Lower leg skin (tissue), 4 donors: ENCODE data around the gene TMED9. TPM values are rescaled to one million over a fixed set of nuclear protein-coding genes. Genes with fewer than 3 reads are reported as not detected.

Experiments used
- DNase-seq, 2 donors: peaks; one replicate each; pipeline ENCODE4 v3.0.0-alpha.2; 2019; ENCODE audit warnings: low spot score in 2 of 2
- H3K4me3 ChIP-seq: fragments of 200-600 bp; sonication (generic); 2 replicates; pipeline ENCODE4 v1.5.1; 2017; ENCODE audit warnings: mild to moderate bottlenecking, low read depth; ENCODE audit not compliant: poor library complexity, severe bottlenecking
- POLR2A ChIP-seq, 2 donors: fragments of 450-650 bp; IDR thresholded peaks; one replicate each; pipeline ENCODE4 v1.6.1; 2016 to 2017; ENCODE audit warnings: antibody characterized with exemption in 2 of 2, mild to moderate bottlenecking in 1 of 2, moderate library complexity in 1 of 2
- WGBS, 2 donors: methylation state at CpG; one replicate each; pipeline ENCODE4 v1.1.5; 2018; 5-methylcytosine and 5-hydroxymethylcytosine counted together
- intact Hi-C: fragments of 100-400 bp; cut with DNase I; formaldehyde crosslinking; loops from one replicate; pipeline ENCODE4 v1.15.0; 2023; ENCODE audit warnings: low total_unique reads
- total RNA-seq, 4 donors: library from RNA; depleted of rRNA; stranded (reverse); fragments of >200 nt; gene quantifications; one replicate each; pipeline ENCODE4 v1.1.0, GENCODE V29; 2016
- TF ChIP-seq, protein P1 (sequence below), 3 donors: fragments of 450-650 bp; IDR thresholded peaks; one replicate each; pipeline ENCODE4 v1.5.1; 2016; ENCODE audit warnings: antibody characterized with exemption in 3 of 3, mild to moderate bottlenecking in 3 of 3, moderate library complexity in 2 of 3

The TMED9 gene
- total RNA-seq, 4 donors from 2014 or later = 70.4 to 95.7 (median 80.4) TPM

DNA sequence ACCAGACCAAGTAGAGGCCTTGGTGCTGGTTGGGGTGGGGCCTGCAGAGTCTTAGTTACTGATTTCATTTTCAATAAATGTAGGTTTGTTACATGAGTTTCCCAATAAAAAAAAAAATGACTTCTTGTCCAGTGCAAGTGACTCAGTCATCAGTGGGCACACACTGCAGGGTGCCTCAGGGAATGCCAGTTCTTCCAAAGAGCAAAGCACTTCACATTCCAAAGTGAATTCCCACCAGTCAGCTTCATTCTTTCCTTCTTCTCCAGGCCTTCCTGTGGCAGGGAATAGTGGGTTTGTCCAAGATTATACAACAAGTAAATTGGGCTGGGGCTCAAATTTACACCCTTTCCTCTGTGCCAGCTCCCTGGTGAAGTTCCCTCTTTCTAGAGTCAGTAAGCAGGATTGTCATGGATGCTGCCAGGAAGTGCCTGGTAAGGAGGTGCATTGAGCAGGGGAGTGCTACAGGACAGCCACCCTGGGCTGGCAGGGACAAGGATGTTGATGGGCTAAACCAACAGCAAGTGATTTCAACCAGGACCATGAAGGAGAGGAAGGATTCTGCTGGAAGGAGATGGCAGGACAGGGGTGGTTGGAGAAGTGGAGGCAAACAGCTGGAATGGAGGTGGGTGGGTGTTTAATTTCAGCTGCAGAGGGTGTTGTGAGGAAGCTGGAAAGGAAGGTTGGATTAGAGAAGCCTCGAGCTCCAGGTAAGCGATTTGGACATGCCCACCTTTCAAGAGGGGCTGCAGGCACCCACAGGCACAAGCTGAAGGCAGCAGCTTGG lies 4.2 kb downstream of the TMED9 start:
- no peak for TF ChIP-seq POLR2A (IDR thresholded peaks at IDR 0.05)
- TF ChIP-seq, protein P1, sequence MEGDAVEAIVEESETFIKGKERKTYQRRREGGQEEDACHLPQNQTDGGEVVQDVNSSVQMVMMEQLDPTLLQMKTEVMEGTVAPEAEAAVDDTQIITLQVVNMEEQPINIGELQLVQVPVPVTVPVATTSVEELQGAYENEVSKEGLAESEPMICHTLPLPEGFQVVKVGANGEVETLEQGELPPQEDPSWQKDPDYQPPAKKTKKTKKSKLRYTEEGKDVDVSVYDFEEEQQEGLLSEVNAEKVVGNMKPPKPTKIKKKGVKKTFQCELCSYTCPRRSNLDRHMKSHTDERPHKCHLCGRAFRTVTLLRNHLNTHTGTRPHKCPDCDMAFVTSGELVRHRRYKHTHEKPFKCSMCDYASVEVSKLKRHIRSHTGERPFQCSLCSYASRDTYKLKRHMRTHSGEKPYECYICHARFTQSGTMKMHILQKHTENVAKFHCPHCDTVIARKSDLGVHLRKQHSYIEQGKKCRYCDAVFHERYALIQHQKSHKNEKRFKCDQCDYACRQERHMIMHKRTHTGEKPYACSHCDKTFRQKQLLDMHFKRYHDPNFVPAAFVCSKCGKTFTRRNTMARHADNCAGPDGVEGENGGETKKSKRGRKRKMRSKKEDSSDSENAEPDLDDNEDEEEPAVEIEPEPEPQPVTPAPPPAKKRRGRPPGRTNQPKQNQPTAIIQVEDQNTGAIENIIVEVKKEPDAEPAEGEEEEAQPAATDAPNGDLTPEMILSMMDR (IDR thresholded peaks at IDR 0.05) = no peak
- intact Hi-C loops = no loop called here
- no peak overlapping the region for H3K4me3 ChIP-seq
- 93 to 100% methylated on average over 2 of the region's 2 CpGs for WGBS, 2 donors
- peak in 1 of 2 donors; percentile 67 for DNase-seq

DNA sequence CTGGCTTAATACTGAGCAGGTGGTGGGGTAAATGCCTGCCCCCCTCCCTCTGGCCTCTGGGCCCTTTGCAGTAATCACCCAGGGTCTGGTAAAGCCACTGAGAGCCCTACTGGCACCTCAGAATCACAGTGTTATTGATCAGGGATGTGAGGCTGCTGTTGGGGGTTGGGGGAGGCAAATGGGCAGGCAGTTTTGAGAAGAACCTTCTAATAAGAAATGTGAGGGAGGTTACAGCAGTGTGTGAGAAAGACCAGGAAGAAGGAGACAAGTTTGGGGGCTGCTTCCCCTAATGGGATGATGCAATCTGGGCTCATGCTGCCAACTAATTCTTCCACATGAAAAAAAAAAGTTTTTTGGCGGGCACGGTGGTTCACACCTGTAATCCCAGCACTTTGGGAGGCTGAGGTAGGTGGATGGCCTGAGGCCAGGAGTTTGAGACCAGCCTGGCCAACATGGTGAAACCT lies 4.8 kb downstream of the TMED9 start:
- H3K4me3 ChIP-seq = no peak overlapping the region
- DNase-seq = no peak
- TF ChIP-seq, protein P1 (IDR thresholded peaks at IDR 0.05) = no peak
- intact Hi-C loops = no loop called here
- WGBS, 2 donors = 97 to 98% methylated on average over 2 of the region's 2 CpGs

DNA sequence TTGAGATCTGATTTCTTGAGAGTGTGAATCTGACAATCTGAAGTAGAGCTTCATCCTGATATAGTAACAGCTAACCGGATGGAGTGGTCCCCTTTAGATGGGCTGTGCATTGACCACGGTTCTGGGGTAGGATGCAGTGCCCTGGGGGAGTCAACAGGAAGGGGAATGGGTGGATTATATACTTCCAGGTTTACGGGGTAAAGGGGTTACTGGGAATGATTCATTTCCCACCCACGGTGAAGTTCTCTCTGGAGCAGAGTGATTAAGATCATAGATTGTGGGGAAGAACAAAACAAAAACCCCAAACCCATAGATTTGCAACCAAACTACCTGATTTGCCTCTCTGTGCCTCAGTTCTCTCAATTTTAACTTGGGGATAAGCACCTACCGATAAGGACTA lies 6.5 kb downstream of the TMED9 start:
- TF ChIP-seq, protein P1 (IDR thresholded peaks at IDR 0.05) = no peak
- no peak for TF ChIP-seq POLR2A (IDR thresholded peaks at IDR 0.05)
- DNase-seq = peak in 1 of 2 donors; percentile 29
- no peak overlapping the region for H3K4me3 ChIP-seq
- 58 to 59% methylated on average over 5 of the region's 5 CpGs for WGBS, 2 donors
- intact Hi-C loops = no loop called here

DNA sequence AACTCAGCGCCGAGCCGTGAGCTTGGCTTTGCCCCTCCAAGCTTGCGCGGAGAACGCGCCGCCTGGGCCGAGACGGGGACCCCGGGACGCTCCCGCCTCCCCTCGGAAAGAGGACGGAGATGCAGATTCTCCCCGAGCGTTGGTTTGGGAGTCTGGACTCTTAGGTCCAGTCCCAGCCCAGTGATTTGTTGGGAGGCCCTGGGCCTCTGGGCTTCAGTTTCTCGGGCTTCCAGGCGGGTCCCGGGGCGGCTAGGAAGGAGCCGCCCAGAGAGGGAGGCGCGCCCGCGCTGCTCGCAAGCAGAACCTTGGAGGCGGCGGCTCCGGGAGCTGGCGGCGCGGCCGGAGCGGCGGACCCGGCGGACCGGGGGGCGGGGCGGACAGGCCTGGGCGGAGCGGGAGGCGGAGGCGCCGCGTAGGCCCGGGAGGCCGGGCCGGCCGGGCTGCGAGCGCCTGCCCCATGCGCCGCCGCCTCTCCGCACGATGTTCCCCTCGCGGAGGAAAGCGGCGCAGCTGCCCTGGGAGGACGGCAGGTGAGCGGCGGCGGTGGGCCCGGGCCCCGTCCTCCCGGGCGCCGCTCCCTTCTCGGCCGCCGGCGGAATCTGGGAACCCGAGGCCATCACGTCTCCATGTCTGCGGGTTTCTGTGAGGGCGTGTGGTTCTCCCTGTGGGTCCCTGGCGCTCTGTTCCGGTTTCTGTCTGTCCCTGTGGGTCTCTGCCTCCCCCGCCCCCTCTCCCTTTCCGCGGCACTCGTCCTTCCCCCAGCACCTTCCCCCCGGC lies 7.9 kb downstream of the TMED9 start, which contains the start of gene B4GALT7:
TSS of gene B4GALT7 (plus strand) at position 402 of the 777 bp plus-strand sequence. CDS start at position 481, 79 bp downstream.
- DNase-seq = peak; percentile 66 to 96
- H3K4me3 ChIP-seq = peak within 1 kb of the TSS; percentile 73
- intact Hi-C loops = no loop called here
- TF ChIP-seq, protein P1 (IDR thresholded peaks at IDR 0.05) = no peak
- TF ChIP-seq POLR2A (IDR thresholded peaks at IDR 0.05) = peak in 1 of 2 donors; percentile 4
- 0 to 1% methylated on average over 11 to 46 of the region's 86 CpGs for WGBS, 2 donors

DNA sequence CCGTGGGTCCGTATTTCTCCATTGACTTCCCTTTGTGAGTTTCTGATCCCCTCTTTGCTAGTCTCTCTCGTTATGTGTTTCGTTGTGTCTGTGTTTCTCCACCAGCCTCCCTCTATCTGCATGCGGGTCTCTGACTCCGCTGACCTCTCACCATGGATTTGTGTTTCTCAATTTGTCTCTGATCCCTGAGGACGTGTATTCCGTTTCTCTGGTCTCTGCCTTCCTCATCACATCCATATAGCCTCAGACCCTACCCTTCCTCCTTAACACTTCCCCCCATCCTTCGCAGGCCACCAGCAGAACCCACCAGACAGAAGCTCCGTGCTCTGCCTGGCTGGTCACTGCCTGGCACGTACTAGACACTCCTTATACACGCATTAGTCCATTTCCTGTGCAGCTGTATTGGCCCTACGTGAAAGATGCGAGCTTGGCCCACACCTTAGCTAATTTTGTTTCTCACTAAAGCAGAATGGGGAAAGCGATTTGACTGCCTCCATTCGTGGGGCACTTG lies 8.6 kb downstream of the TMED9 start:
- peak overlapping the region; percentile 73 for H3K4me3 ChIP-seq

More for the DNA sequence above, 8.6 kb downstream of the TMED9 start:
- WGBS, 2 donors = 4 to 5% methylated on average over 16 of the region's 16 CpGs
- intact Hi-C loops = no loop called here
- DNase-seq = peak in 1 of 2 donors; percentile 78
- TF ChIP-seq, protein P1 (IDR thresholded peaks at IDR 0.05) = no peak
- TF ChIP-seq POLR2A (IDR thresholded peaks at IDR 0.05) = no peak
